ENCODE data around the gene APBB2.

APBB2 gene

GRCh38 chr4:41189076-41189475 lies 25.3 kb downstream of the APBB2 start:
- DNase-seq (ENCODE audit: low spot score): no peak

DNA sequence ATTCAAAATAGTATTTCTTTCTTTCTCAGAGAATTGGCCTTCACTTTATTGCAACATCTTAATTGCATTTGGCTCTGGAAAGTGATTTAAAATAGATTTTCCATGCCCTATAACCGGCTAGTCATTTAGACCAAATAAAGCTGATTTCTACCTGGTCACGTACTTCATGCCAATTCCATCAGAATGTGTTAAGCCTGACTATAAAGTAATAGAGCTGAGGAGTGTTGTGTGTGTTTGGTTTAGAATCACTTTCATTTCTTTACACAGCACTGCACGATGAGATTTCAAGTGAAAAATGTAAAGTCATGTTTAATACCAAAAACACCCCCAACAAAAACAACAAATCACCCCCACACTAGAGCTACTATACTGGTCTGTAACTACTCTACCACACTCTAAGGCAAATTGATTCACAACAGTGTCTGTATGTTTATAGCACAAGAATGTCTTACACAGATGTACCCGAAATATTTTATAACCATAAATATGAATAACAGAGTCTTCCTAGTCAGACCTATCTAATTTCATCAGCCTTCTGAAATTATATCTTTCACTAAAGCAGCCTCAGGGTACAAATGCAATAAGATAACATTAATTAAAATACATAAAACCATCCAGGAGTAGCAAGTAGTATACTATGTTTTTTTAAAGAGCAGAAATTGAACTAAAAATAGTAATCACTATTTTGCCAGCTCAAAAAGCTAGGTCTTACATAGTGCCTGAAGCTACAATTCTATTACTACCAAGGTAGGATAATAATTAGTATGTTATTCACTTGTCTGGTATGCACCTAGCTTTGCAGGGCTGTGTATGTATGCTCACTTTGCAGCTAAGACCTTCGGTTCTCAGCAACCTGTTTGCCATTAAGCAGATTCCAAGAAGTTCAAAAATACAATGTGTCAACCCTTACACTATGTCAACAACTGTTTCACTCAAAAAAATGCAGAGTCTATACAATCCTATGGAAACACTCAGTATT lies 28.4 kb downstream of the APBB2 start:
- no peak for DNase-seq (ENCODE audit: low spot score)

- no peak for DNase-seq (ENCODE audit: low spot score)
These were observed 30.3 kb downstream of the APBB2 start for GRCh38 chr4:41184009-41184408.

DNA sequence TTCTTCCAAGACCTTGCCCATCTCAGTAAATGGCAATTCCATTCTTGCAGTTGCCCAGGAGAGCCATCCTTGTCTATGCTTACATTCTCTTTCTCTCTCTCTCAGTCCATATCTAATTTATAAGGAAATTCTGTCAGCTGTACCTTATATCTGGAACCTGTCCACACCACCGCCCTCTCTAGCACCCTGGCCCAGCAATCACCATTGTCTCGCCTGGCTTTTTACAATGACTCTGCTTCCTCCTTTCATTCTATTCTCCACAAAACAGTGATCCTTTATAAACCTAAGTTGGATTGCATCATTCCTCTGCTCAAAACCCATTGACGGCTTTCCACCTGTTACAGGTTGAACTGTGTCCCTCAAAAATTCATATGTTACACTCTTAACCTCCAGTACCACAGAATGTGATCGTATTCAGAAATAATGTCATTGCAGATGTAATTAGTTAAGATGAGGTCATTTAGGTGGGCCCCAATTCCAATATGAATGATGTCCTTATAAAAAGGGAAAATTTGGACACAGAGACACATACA lies 31.3 kb downstream of the APBB2 start:
- no peak for DNase-seq (ENCODE audit: low spot score)

DNA sequence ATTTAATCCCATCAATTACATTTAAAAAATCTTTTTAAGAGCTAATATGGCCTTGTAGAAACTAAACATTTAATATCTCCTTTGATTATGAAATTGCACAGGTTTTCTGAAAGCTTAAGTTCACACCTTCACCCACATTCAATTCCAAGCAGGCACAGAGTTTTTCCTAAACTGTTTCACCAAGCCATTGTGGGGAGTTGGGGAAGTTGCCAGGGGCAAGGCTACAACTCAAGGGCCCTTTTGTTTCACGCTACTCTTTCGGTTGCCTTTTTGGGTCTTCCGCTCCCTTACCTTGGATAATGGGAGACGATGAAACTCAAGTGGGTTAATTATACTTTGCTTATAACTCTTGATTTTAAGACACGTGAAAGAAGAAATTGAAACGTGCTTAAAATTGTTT lies 33.3 kb downstream of the APBB2 start:
- DNase-seq (ENCODE audit: low spot score): no peak

DNA sequence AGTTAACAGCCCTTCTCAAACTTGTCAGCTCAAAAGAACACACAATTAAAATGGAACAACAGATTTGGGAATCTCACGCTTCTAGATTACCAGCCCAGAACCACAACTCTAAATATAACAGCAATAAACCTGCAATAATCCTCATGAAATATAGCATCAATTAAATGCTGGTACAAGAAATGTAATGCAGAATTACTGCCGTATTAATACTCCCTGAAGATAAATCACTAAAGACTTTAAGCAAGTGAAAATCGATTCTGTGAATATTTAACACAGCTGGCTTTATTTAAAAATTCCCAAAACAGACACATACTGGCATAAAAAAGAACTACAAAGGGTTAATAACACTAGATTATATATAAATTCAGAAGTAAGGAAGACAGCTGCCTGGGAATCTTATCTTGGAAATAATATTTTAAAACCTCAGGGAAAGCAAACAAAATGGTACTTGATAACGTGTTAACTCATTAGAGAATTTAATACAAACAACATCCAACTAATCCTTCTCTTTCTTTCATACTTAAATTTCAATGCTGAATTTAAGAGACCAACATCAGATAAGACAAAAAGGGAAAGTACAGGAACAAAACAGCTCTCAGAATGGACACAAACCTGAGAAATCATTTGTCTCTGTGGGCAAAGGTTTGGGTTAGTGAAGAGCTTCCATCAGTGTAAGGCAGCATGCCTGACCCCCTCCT lies 34.7 kb downstream of the APBB2 start:
- no peak for DNase-seq (ENCODE audit: low spot score)

DNA sequence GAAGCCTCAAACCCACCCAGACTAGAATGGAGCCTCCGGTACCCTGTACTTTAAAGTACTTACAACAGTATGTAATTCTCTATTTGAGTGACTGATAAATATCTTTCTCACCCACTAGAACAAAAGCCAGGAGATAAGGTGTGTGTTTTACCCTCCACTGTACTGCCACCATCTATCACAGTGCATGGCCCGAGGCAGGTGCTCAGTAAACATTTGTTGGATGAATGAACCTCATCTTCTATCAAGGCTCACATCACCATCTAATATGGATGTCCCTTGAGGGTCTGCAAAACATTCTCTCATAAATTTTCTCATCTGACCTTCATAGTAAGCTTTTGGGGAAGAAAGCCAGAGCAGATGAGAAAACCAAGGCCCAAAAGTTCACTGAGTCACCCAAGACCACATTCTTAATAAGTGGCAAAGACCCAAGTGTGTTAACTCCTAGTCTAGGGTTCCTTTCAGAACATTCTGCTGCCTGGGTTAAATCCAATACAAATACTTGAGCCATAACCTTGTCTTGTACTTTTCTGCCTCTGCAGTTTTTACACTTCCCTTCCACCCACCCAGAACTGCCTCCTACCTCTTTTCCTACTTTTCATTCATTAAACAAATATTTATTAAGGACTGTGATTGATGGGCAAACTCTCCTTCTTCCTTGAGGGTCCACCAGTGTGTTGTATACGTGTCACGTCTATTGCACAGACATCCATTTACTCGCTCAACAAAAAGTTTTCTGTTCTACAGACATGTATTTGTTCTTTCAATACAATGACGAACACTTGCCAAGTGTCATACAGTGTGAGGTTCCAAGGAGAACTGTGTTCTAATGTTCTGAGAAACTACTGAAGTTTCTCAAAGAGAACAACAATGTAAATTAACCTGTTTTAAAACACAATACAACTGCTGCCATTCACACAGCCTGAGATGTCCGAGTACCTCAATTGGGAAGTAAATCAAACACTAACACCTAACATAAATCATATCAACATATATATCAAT lies 35.7 kb downstream of the APBB2 start:
- DNase-seq (ENCODE audit: low spot score): no peak

DNA sequence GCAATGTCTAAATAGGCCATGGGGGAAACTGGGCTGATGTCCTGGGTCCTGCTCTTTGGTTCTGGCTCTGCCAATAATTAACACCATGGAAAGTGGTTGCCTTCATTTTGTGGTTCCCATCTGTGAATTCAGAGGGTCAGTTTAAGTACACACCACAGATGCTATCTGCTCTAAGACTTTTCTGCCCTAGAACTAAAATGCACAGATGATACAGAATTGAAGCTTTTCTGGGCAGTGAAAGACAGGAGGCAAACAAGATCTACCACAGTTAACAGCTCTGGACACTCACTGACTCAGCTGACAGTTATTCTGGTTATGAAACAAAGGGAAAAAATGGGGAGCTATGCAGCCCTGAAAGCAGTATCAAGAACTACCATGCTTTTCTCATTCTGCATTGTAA lies 37.3 kb downstream of the APBB2 start:
- DNase-seq (ENCODE audit: low spot score): no peak

DNA sequence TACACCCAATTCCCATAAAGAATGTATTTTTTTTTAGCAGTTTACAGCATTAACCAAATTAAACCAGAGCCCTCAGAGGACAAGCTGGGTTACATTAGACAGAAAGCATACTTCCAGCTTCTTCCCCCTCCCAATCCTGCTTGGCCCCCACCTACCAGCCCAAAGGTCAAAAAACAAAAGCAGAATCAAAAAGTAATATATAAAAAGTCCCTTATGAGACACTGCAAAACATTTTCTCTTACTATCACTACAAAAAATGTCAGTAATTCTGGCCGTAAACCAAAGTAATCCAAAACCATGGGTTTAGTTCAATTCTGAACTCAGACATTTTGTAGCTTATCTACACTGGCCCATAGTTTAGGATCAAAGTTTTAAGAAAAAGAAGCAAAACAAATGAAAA lies 38.0 kb downstream of the APBB2 start:
- DNase-seq (ENCODE audit: low spot score): no peak

GRCh38 chr4:41175794-41176193 lies 38.5 kb downstream of the APBB2 start:
- DNase-seq (ENCODE audit: low spot score): no peak

DNA sequence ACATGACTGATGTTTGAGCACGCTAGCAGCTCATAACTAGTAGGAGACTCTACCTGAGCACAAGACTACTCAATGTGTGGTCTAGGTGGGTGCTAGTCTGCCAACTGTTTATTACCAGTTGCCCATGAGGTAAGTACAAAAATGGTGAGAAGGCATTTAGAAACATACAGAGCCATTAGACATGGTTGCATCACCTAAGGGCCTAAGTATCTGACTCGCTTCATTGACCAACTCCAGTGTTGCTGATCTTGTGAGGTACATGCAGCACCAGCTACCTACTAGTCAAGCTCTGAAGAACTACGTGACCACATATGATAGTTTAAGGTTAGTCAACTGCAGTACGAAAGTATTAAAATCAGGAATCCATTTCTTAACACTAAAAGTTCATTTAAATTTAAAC lies 39.9 kb downstream of the APBB2 start:
- no peak for DNase-seq (ENCODE audit: low spot score)

DNA sequence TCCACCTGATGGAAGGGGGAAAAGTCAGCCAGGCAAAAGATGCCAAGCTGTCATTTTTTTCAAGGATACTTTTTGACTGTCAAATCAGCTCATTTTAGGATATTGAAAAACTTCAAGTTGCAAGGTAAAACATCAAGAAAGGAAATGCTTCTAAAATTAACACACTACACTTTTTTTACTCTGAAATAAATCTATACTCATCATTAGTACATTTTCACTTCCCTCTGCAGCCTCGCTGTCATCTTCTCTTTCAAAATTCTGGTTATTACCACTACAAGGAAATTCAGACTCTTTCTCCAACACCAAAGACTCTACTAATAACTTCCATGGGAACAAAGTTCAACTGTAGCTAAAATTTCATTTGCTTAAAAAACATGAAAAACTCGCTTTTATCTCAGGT lies 41.6 kb downstream of the APBB2 start:
- no peak for DNase-seq (ENCODE audit: low spot score)

DNA sequence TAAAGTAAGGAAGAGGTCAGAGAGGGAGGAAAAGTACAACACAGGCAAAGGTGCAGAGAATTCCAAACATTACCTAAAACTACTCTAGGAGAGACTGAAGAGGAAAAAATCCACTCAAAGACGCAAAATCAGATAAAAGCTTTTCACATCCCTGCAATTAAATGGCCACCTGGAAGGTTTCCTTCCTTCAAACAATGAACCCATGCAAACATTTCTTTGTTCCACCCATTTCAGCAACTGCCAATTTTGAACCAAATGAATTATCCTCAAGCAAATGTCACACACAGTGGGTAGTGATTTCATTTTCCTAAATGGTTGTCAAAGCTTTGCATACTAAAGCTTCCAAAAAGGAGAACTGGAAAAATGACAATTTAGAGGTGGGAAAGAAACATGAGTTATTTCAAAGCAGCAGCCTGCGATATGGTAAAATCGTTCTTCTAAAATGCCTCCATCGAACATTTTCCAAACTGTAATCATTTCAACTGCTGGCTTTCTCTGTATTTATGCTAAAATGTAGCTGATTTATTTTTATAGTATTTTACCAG lies 45.0 kb downstream of the APBB2 start:
- DNase-seq (ENCODE audit: low spot score): no peak

GRCh38 chr4:41167191-41167590 lies 47.2 kb downstream of the APBB2 start:
- DNase-seq (ENCODE audit: low spot score): no peak

GRCh38 chr4:41164405-41164804 lies 49.9 kb downstream of the APBB2 start:
- no peak for DNase-seq (ENCODE audit: low spot score)

- no peak for DNase-seq (ENCODE audit: low spot score)
These were observed 53.0 kb downstream of the APBB2 start for GRCh38 chr4:41161355-41161754.

GRCh38 chr4:41160856-41161255 lies 53.5 kb downstream of the APBB2 start:
- DNase-seq (ENCODE audit: low spot score): no peak

DNA sequence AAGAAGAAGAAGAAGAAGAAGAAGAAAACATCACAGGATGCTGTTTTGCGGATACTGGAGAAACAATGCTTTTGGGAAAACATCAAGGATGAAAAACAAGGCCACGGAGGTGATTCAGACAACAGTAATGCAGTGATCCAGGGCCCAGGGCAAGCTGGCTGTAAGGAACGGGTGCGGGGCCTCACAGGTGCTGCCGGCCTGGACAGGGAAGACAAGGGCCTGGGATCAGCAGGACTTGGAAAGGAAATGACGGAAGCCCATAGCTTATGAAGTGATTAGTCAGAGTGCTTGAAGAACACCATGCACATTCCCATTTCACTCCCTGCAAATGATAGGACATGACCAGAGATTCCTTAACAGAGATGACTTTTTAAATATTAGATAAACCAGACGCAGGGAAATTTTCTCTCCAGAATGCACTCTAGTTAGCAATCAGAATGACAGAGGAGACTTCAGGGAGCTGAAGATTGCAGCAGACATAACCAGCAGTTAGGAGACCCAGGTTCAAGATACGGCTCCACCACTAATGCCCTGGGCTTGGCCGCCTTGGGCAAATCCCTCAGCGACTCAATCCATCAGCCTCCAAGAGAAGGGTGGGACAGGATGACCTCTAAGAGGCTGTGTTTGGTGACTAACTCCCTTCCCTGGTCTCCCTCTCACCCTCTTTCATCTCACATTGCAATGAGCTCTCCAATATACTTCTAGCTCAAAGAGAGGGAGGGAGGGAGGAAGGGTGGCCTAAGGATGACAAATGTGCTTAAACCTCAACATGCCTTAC lies 54.1 kb downstream of the APBB2 start:
- no peak for DNase-seq (ENCODE audit: low spot score)

GRCh38 chr4:41158756-41159155 lies 55.6 kb downstream of the APBB2 start:
- no peak for DNase-seq (ENCODE audit: low spot score)

DNA sequence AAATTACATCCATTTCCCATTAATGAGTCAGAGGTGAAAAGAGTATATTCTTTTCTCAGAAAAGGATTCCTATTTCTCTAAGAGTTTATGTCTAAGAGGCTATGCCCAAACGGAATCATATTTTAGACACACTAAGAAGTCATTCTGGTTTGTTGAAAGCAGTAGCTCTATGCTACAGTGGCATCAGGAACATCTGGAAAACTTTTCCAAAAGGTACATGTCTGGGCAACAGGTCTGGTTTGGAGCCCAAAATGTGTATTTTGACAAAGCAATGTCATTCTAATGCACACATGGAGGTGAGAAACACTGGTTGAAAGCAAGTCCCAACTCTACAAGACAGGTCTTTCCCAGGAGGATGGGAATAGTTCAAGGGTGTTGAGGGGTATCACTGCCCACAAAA lies 56.1 kb downstream of the APBB2 start:
- no peak for DNase-seq (ENCODE audit: low spot score)

DNA sequence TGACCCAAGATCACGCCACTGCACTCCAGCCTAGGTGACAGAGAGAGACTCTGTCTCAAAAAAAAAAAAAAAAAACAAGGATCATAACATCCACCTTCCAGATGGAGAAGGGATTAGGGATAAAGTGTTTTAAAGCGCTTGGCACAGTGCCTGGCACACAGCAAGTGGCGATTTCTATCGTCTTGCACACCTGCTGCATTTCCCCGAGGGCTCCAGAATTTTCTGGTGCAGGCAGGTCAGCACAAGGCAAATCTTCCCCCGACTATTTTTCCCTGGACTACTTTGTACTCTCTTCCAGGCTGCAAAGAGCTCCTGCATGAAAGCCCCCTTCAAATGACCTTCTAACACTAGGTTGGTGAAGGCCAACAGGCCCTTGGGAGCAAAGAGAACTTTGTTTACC lies 57.3 kb downstream of the APBB2 start:
- no peak for DNase-seq (ENCODE audit: low spot score)
